Activated CD4-positive, alpha-beta memory T cell treated with anti-CD3 and anti-CD28 coated beads for 36 hours (primary cell): Measurements from ENCODE around the gene IL6R. TPM values are rescaled to one million over a fixed set of nuclear protein-coding genes. Genes with fewer than 3 reads are reported as not detected.

Source experiments
- CTCF ChIA-PET: fragments of 350-600 bp; sonication (Branson Sonifier 250); formaldehyde crosslinking; loops from one replicate; lab custom pipeline; 2021; ENCODE audit warnings: antibody characterized with exemption, inconsistent platforms; lab: Charles Lee
- POLR2A ChIA-PET: fragments of 350-600 bp; sonication (Branson Sonifier 250); formaldehyde crosslinking; loops from one replicate; lab custom pipeline; 2021; ENCODE audit warnings: antibody characterized with exemption; lab: Charles Lee
- DNase-seq: peaks from one replicate; pipeline ENCODE4 v3.0.0-alpha.2; 2020
- H3K27ac Mint-ChIP-seq: one replicate; pipeline ENCODE4 v1.8.0; 2021; ENCODE audit warnings: mixed read lengths
- H3K27me3 Mint-ChIP-seq: one replicate; pipeline ENCODE4 v1.8.0; 2021; ENCODE audit warnings: mixed read lengths
- H3K36me3 Mint-ChIP-seq: one replicate; pipeline ENCODE4 v1.8.0; 2021; ENCODE audit warnings: mixed read lengths
- H3K4me1 Mint-ChIP-seq: one replicate; pipeline ENCODE4 v1.8.0; 2021; ENCODE audit warnings: low read depth, mixed read lengths
- H3K4me3 Mint-ChIP-seq: one replicate; pipeline ENCODE4 v1.8.0; 2021; ENCODE audit warnings: mild to moderate bottlenecking, mixed read lengths
- H3K9me3 Mint-ChIP-seq: one replicate; pipeline ENCODE4 v1.8.0; 2021; ENCODE audit warnings: mixed read lengths
- intact Hi-C: fragments of 100-400 bp; cut with micrococcal nuclease; formaldehyde crosslinking; loops from one replicate; pipeline ENCODE4 v1.15.1; 2023
- total RNA-seq, 2 experiments: library from RNA; stranded (reverse); gene quantifications; one replicate each; pipeline ENCODE4 v1.2.3, GENCODE V29; 2021

Gene IL6R
- total RNA-seq, 2 experiments from 2014 or later: 30.2 to 30.5 TPM

- DNase-seq: no peak
- Mint-ChIP-seq H3K36me3 (peaks cover 65% of the 10 kb centered on the region), H3K9me3 (no peaks in the 10 kb centered on the region), H3K27me3 (peaks cover 4% of the 10 kb centered on the region), H3K27ac (peak overlapping the region; percentile 11), H3K4me1 (peaks cover 21% of the 10 kb centered on the region), H3K4me3 (no peak overlapping the region)
- ChIA-PET POLR2A (interaction anchor here (1.0 kb wide), 1 partner anchor 8 kb away, joined by 3 read pairs; no protein-coding TSS in a partner anchor), CTCF (interaction anchor here (1.1 to 1.6 kb wide), 6 partner anchors 8 to 109 kb away, joined by 3 to 8 read pairs (median 5); no protein-coding TSS in a partner anchor)
- intact Hi-C loops: no loop called here
Measured at GRCh38 chr1:154454386-154455120, 49.4 kb downstream of the IL6R start.

GRCh38 chr1:154456631-154457030 lies 51.5 kb downstream of the IL6R start:
- intact Hi-C loops: no loop called here
- no peak overlapping the region for H3K27ac Mint-ChIP-seq
- POLR2A ChIA-PET: no interaction called here
- peaks cover 4% of the 10 kb centered on the region for H3K27me3 Mint-ChIP-seq
- CTCF ChIA-PET: no interaction called here
- H3K36me3 Mint-ChIP-seq: peaks cover 53% of the 10 kb centered on the region
- H3K4me1 Mint-ChIP-seq: peaks cover 38% of the 10 kb centered on the region
- H3K4me3 Mint-ChIP-seq: no peak overlapping the region
- no peaks in the 10 kb centered on the region for H3K9me3 Mint-ChIP-seq
- no peak for DNase-seq

GRCh38 chr1:154459080-154459479 lies 53.9 kb downstream of the IL6R start:
- Mint-ChIP-seq H3K36me3 (peaks cover 36% of the 10 kb centered on the region), H3K9me3 (no peaks in the 10 kb centered on the region), H3K27me3 (no peaks in the 10 kb centered on the region), H3K27ac (no peak overlapping the region), H3K4me1 (peaks cover 45% of the 10 kb centered on the region), H3K4me3 (no peak overlapping the region)
- ChIA-PET CTCF (no interaction called here), POLR2A (no interaction called here)
- intact Hi-C loops: no loop called here
- no peak for DNase-seq

- H3K9me3 Mint-ChIP-seq: no peaks in the 10 kb centered on the region
- ChIA-PET CTCF (interaction anchor here (0.6 to 1.7 kb wide), 4 partner anchors 17 to 86 kb away, joined by 3 to 5 read pairs (median 4); no protein-coding TSS in a partner anchor), POLR2A (no interaction called here)
- H3K4me1 Mint-ChIP-seq: peaks cover 54% of the 10 kb centered on the region
- H3K36me3 Mint-ChIP-seq: peaks cover 24% of the 10 kb centered on the region
- intact Hi-C loops: no loop called here
- DNase-seq: no peak
- H3K27ac Mint-ChIP-seq: no peak overlapping the region
- H3K4me3 Mint-ChIP-seq: no peak overlapping the region
- no peaks in the 10 kb centered on the region for H3K27me3 Mint-ChIP-seq
Measured at GRCh38 chr1:154460695-154461260, 55.6 kb downstream of the IL6R start.

- Mint-ChIP-seq H3K4me3 (peak overlapping the region; percentile 1), H3K27me3 (no peaks in the 10 kb centered on the region)
Measured at GRCh38 chr1:154463512-154463990, 58.4 kb downstream of the IL6R start.

GRCh38 chr1:154465621-154466195 lies 60.6 kb downstream of the IL6R start:
- H3K36me3 Mint-ChIP-seq: peaks cover 8% of the 10 kb centered on the region
- CTCF ChIA-PET: interaction anchor here (1.0 to 3.5 kb wide), 8 partner anchors 11 to 131 kb away, joined by 3 to 20 read pairs (median 4); partner anchors contain the start of gene CHRNB2
- DNase-seq: no peak
- H3K9me3 Mint-ChIP-seq: no peaks in the 10 kb centered on the region
- H3K27me3 Mint-ChIP-seq: no peaks in the 10 kb centered on the region
- intact Hi-C loops: loop anchor here (2.0 kb wide), 2 partner anchors 35 to 113 kb away; no protein-coding TSS in a partner anchor
- peak overlapping the region; percentile 17 for H3K4me3 Mint-ChIP-seq
- peak overlapping the region; percentile 78 for H3K27ac Mint-ChIP-seq
- POLR2A ChIA-PET: interaction anchor here (0.7 to 6.2 kb wide), 5 partner anchors 27 to 471 kb away, joined by 4 to 28 read pairs (median 5); partner anchors contain the start of genes IL6R and PMVK
- peaks cover 77% of the 10 kb centered on the region for H3K4me1 Mint-ChIP-seq

More at GRCh38 chr1:154463512-154463990, 58.4 kb downstream of the IL6R start:
- peaks cover 82% of the 10 kb centered on the region for H3K4me1 Mint-ChIP-seq
- CTCF ChIA-PET: interaction anchor here (1.1 to 2.5 kb wide), 9 partner anchors 9 to 297 kb away, joined by 3 to 9 read pairs (median 6); no protein-coding TSS in a partner anchor
- peak; percentile 89 for DNase-seq
- peaks cover 10% of the 10 kb centered on the region for H3K36me3 Mint-ChIP-seq
- intact Hi-C loops: loop anchor here (1.0 to 2.0 kb wide), 3 partner anchors 24 to 79 kb away; no protein-coding TSS in a partner anchor
- POLR2A ChIA-PET: interaction anchor here (0.7 to 6.2 kb wide), 7 partner anchors 10 to 58 kb away, joined by 3 to 28 read pairs (median 5); no protein-coding TSS in a partner anchor
- H3K27ac Mint-ChIP-seq: peak overlapping the region; percentile 66
- H3K9me3 Mint-ChIP-seq: no peaks in the 10 kb centered on the region

- intact Hi-C loops: loop anchor here (2.0 kb wide), 2 partner anchors 35 to 113 kb away; no protein-coding TSS in a partner anchor
- H3K27me3 Mint-ChIP-seq: no peaks in the 10 kb centered on the region
- peaks cover 73% of the 10 kb centered on the region for H3K4me1 Mint-ChIP-seq
- H3K4me3 Mint-ChIP-seq: peak overlapping the region; percentile 17
- no peak for DNase-seq
- no peaks in the 10 kb centered on the region for H3K9me3 Mint-ChIP-seq
- CTCF ChIA-PET: interaction anchor here (1.5 to 3.5 kb wide), 5 partner anchors 10 to 80 kb away, joined by 3 to 20 read pairs (median 8); no protein-coding TSS in a partner anchor
- POLR2A ChIA-PET: interaction anchor here (1.5 to 6.2 kb wide), 3 partner anchors 27 to 61 kb away, joined by 5 to 28 read pairs (median 12); partner anchors contain the start of gene IL6R
- peak overlapping the region; percentile 78 for H3K27ac Mint-ChIP-seq
- H3K36me3 Mint-ChIP-seq: peaks cover 8% of the 10 kb centered on the region
Measured at GRCh38 chr1:154466206-154466605, 61.1 kb downstream of the IL6R start.

- DNase-seq: peak; percentile 32
- POLR2A ChIA-PET: interaction anchor here (1.0 to 6.2 kb wide), 4 partner anchors 10 to 132 kb away, joined by 3 to 28 read pairs (median 8); no protein-coding TSS in a partner anchor
- peaks cover 66% of the 10 kb centered on the region for H3K4me1 Mint-ChIP-seq
- H3K27ac Mint-ChIP-seq: peak overlapping the region; percentile 78
- H3K4me3 Mint-ChIP-seq: peak overlapping the region; percentile 25
- CTCF ChIA-PET: interaction anchor here (0.7 to 3.5 kb wide), 12 partner anchors 13 to 139 kb away, joined by 3 to 20 read pairs (median 6); partner anchors contain the start of gene IL6R
- H3K27me3 Mint-ChIP-seq: no peaks in the 10 kb centered on the region
- peaks cover 4% of the 10 kb centered on the region for H3K36me3 Mint-ChIP-seq
- no peaks in the 10 kb centered on the region for H3K9me3 Mint-ChIP-seq
- intact Hi-C loops: loop anchor here (1.0 to 2.0 kb wide), 4 partner anchors 28 to 114 kb away; no protein-coding TSS in a partner anchor
Measured at GRCh38 chr1:154466921-154467417, 61.8 kb downstream of the IL6R start.

GRCh38 chr1:154467434-154468102 lies 62.4 kb downstream of the IL6R start:
- CTCF ChIA-PET: interaction anchor here (0.7 to 3.5 kb wide), 17 partner anchors 13 to 139 kb away, joined by 3 to 20 read pairs (median 5); partner anchors contain the start of gene IL6R

GRCh38 chr1:154468535-154469250 lies 63.5 kb downstream of the IL6R start:
- peak overlapping the region; percentile 19 for H3K27ac Mint-ChIP-seq
- no peak overlapping the region for H3K4me3 Mint-ChIP-seq
- no peak for DNase-seq
- CTCF ChIA-PET: interaction anchor here (0.9 to 3.5 kb wide), 13 partner anchors 12 to 134 kb away, joined by 3 to 20 read pairs (median 5); no protein-coding TSS in a partner anchor
- intact Hi-C loops: no loop called here
- no peaks in the 10 kb centered on the region for H3K9me3 Mint-ChIP-seq
- H3K36me3 Mint-ChIP-seq: peaks cover 3% of the 10 kb centered on the region
- H3K27me3 Mint-ChIP-seq: no peaks in the 10 kb centered on the region
- H3K4me1 Mint-ChIP-seq: peaks cover 54% of the 10 kb centered on the region
- POLR2A ChIA-PET: interaction anchor here (1.0 to 6.2 kb wide), 4 partner anchors 29 to 61 kb away, joined by 3 to 28 read pairs (median 8); no protein-coding TSS in a partner anchor

More at GRCh38 chr1:154467434-154468102, 62.4 kb downstream of the IL6R start:
- H3K27ac Mint-ChIP-seq: peak overlapping the region; percentile 78
- DNase-seq: peak; percentile 65
- peak overlapping the region; percentile 25 for H3K4me3 Mint-ChIP-seq
- no peaks in the 10 kb centered on the region for H3K9me3 Mint-ChIP-seq
- POLR2A ChIA-PET: interaction anchor here (0.7 to 6.2 kb wide), 6 partner anchors 9 to 133 kb away, joined by 3 to 28 read pairs (median 4); no protein-coding TSS in a partner anchor
- intact Hi-C loops: loop anchor here (1.0 to 2.0 kb wide), 4 partner anchors 28 to 115 kb away; no protein-coding TSS in a partner anchor
- no peaks in the 10 kb centered on the region for H3K27me3 Mint-ChIP-seq
- peaks cover 3% of the 10 kb centered on the region for H3K36me3 Mint-ChIP-seq
- peaks cover 64% of the 10 kb centered on the region for H3K4me1 Mint-ChIP-seq
